T-helper 17 cell (primary cell): ENCODE data around the gene ZBTB18. TPM values are rescaled to one million over a fixed set of nuclear protein-coding genes. Genes with fewer than 3 reads are reported as not detected.
"Not testable (repeated sequence)": the region's sequence is repeated elsewhere in the genome, so short reads cannot be mapped to it uniquely, and the experiment has no call there.

Source experiments
- ATAC-seq: fragments of 150-1000 bp; cut with Tn5 transposase; 2 replicates; pipeline ENCODE4 v1.10.0; 2021; ENCODE audit warnings: mild to moderate bottlenecking, moderate library complexity
- DNase-seq, 3 donors: peaks; one replicate each; pipeline versions ENCODE4 v3.0.0 to v3.0.0-alpha.2; 2020 to 2021
- H3K9me3 ChIP-seq: one replicate; pipeline ENCODE4 v1.7.0; 2013; ENCODE audit warnings: low read length, mild to moderate bottlenecking; ENCODE audit not compliant: control insufficient read depth, poor library complexity, severe bottlenecking
- H3K27ac Mint-ChIP-seq: one replicate; pipeline ENCODE4 v1.8.0; 2022; ENCODE audit warnings: mild to moderate bottlenecking, moderate library complexity, mixed read lengths
- H3K27me3 Mint-ChIP-seq: one replicate; pipeline ENCODE4 v1.8.0; 2022; ENCODE audit warnings: mixed read lengths
- H3K36me3 Mint-ChIP-seq: one replicate; pipeline ENCODE4 v1.8.0; 2022; ENCODE audit warnings: low read depth, mixed read lengths
- H3K4me1 Mint-ChIP-seq: one replicate; pipeline ENCODE4 v1.8.0; 2022; ENCODE audit warnings: mild to moderate bottlenecking, mixed read lengths
- H3K4me3 Mint-ChIP-seq: one replicate; pipeline ENCODE4 v1.8.0; 2022; ENCODE audit warnings: mild to moderate bottlenecking, moderate library complexity, mixed read lengths
- total RNA-seq, 4 donors: library from RNA in 2 of 4; stranded (reverse) in 2 of 4; gene quantifications; one replicate each; pipeline ENCODE4 v1.2.3 and lab custom pipeline; 2022 to 2026

The ZBTB18 gene
- total RNA-seq, 2 donors from 2014 or later: 26.3 to 29.1 TPM

DNA sequence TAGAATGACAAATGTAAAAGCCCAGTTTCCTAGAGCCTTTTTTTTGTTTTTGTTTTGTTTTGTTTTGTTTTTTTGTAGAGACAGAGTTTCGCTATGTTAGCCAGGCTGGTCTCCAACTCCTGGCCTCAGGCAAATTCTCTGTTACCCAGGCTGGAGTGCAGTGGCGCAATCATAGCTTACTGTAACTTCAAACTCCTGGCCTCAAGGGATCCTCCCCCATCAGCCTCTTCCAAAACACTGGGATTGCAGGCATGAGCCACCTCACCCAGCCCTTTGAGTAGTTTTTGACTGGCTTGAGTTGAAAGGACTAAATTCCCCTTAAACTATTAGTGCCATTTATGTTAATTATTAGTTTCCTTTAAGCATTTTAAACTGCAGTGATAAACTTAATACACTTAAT lies 28.8 kb upstream of the ZBTB18 start:
- ATAC-seq (no peak), DNase-seq (no peak)
- no peak overlapping the region for H3K4me3 Mint-ChIP-seq
- no peaks in the 10 kb centered on the region for H3K4me1 Mint-ChIP-seq
- H3K27me3 Mint-ChIP-seq: peaks cover 33% of the 10 kb centered on the region
- H3K36me3 Mint-ChIP-seq: peaks cover 2% of the 10 kb centered on the region
- H3K9me3 ChIP-seq: no peaks in the 10 kb centered on the region
- H3K27ac Mint-ChIP-seq: no peak overlapping the region

GRCh38 chr1:244022864-244023440 lies 28.1 kb upstream of the ZBTB18 start:
- Mint-ChIP-seq H3K4me1 (no peaks in the 10 kb centered on the region), H3K27ac (peak overlapping the region; percentile 43), H3K27me3 (peaks cover 38% of the 10 kb centered on the region), H3K4me3 (no peak overlapping the region), H3K36me3 (no peaks in the 10 kb centered on the region)
- no peak for DNase-seq
- no peaks in the 10 kb centered on the region for H3K9me3 ChIP-seq
- no peak for ATAC-seq

- Mint-ChIP-seq H3K4me3 (no peak overlapping the region), H3K27ac (no peak overlapping the region), H3K27me3 (peaks cover 38% of the 10 kb centered on the region), H3K4me1 (no peaks in the 10 kb centered on the region), H3K36me3 (no peaks in the 10 kb centered on the region)
- DNase-seq (no peak), ATAC-seq (no peak)
- H3K9me3 ChIP-seq: no peaks in the 10 kb centered on the region
Observed at GRCh38 chr1:244027491-244028145, 23.5 kb upstream of the ZBTB18 start.

GRCh38 chr1:244028701-244029100 lies 22.4 kb upstream of the ZBTB18 start:
- DNase-seq (no peak), ATAC-seq (no peak)
- H3K9me3 ChIP-seq: no peaks in the 10 kb centered on the region
- Mint-ChIP-seq H3K4me3 (no peak overlapping the region), H3K27ac (no peak overlapping the region), H3K27me3 (peaks cover 40% of the 10 kb centered on the region), H3K4me1 (no peaks in the 10 kb centered on the region), H3K36me3 (no peaks in the 10 kb centered on the region)

- Mint-ChIP-seq H3K4me3 (no peak overlapping the region), H3K27ac (no peak overlapping the region), H3K4me1 (no peaks in the 10 kb centered on the region), H3K27me3 (peaks cover 43% of the 10 kb centered on the region), H3K36me3 (no peaks in the 10 kb centered on the region)
- ATAC-seq: no peak
- no peaks in the 10 kb centered on the region for H3K9me3 ChIP-seq
- DNase-seq: no peak
Observed at GRCh38 chr1:244029124-244029523, 22.0 kb upstream of the ZBTB18 start.

DNA sequence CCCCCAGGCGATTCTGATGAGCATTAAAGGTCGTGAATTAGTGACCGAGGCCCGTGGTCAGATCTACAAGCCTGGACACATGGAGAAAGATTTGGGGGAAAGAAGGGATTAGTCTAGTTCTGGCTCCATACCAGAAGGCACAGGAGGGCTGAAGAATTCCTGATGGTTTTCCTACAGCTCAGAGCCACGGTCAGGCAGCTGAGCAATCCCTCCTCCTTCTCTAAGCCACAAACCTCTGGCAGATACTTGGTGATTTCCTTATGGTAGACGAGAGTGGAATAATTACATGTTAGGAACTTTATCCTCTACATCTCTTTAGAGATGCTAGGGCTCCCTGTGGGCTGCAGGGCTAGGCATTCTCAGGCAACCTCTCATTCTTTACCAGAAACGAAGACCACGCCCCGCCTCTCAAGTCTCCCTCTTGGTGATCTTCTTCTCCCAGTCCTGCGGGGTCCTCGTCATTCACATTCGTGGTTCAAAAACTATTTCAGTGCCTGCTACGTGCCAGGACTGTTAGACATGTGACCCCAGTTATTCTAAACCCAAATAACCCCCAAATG lies 20.5 kb upstream of the ZBTB18 start:
- Mint-ChIP-seq H3K4me1 (no peaks in the 10 kb centered on the region), H3K36me3 (no peaks in the 10 kb centered on the region)
- ATAC-seq: no peak

DNA sequence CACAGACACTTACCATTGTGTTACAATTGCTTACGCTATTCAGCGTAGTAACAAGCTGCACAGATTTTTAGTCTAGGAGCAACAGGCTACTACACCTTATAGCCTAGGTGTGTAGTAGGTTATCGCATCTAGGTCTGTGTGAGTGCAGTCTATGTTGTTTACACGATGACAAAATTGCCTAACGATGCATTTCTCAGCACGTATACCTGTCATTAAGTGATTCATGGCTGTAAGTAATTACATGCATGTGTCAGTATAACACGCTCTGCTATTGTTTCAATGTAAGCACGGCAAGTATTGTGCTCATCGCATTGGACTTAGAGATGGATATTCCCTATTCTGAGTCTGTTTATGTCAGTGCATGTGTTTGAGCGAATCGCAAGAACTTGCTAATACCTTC lies 15.7 kb upstream of the ZBTB18 start:
- Mint-ChIP-seq H3K36me3 (peaks cover 2% of the 10 kb centered on the region), H3K4me3 (no peak overlapping the region), H3K4me1 (no peaks in the 10 kb centered on the region), H3K27me3 (peaks cover 27% of the 10 kb centered on the region), H3K27ac (no peak overlapping the region)
- no peaks in the 10 kb centered on the region for H3K9me3 ChIP-seq
- no peak for DNase-seq
- no peak for ATAC-seq

More for the DNA sequence above, 20.5 kb upstream of the ZBTB18 start:
- Mint-ChIP-seq H3K27ac (no peak overlapping the region), H3K4me3 (no peak overlapping the region), H3K27me3 (peaks cover 36% of the 10 kb centered on the region)
- no peak for DNase-seq
- H3K9me3 ChIP-seq: no peaks in the 10 kb centered on the region

- ATAC-seq: no peak
- DNase-seq: no peak
- Mint-ChIP-seq H3K4me1 (no peaks in the 10 kb centered on the region), H3K36me3 (peaks cover 4% of the 10 kb centered on the region), H3K27ac (no peak overlapping the region), H3K27me3 (peaks cover 27% of the 10 kb centered on the region), H3K4me3 (no peak overlapping the region)
- no peaks in the 10 kb centered on the region for H3K9me3 ChIP-seq
Observed at GRCh38 chr1:244037252-244037651, 13.8 kb upstream of the ZBTB18 start.

GRCh38 chr1:244041466-244042120 lies 9.5 kb upstream of the ZBTB18 start:
- DNase-seq (no peak), ATAC-seq (no peak)
- no peak overlapping the region for H3K27ac Mint-ChIP-seq
- H3K4me1 Mint-ChIP-seq: peaks cover 3% of the 10 kb centered on the region
- no peak overlapping the region for H3K4me3 Mint-ChIP-seq
- H3K27me3 Mint-ChIP-seq: peaks cover 12% of the 10 kb centered on the region
- peaks cover 7% of the 10 kb centered on the region for H3K36me3 Mint-ChIP-seq
- no peaks in the 10 kb centered on the region for H3K9me3 ChIP-seq

GRCh38 chr1:244042293-244042692 lies 8.8 kb upstream of the ZBTB18 start:
- no peak for DNase-seq
- Mint-ChIP-seq H3K27ac (no peak overlapping the region), H3K4me1 (peaks cover 6% of the 10 kb centered on the region), H3K27me3 (peaks cover 6% of the 10 kb centered on the region), H3K4me3 (no peak overlapping the region), H3K36me3 (peaks cover 5% of the 10 kb centered on the region)
- ATAC-seq: no peak
- no peaks in the 10 kb centered on the region for H3K9me3 ChIP-seq

DNA sequence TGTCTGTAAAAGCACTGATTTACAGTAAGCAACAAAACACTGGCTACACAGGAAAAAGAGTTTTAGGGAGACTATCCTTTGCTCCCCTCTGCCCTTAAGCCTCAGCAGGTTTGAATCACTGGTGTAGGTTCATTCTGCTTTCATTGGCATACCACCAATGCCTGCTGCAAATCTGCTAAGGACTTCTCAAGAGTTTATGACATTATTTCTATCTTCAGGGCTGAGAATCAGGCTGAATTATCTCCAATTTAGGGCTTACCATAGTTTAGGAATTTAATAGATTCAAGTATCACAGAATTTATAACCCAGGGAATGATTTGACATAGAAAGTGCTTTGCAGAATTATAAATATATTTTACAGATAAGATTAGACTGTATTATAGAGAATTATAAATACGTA lies 6.7 kb upstream of the ZBTB18 start:
- no peaks in the 10 kb centered on the region for H3K9me3 ChIP-seq
- DNase-seq (no peak), ATAC-seq (no peak)
- Mint-ChIP-seq H3K27ac (no peak overlapping the region), H3K4me3 (no peak overlapping the region), H3K4me1 (peaks cover 6% of the 10 kb centered on the region), H3K36me3 (peaks cover 6% of the 10 kb centered on the region), H3K27me3 (peaks cover 4% of the 10 kb centered on the region)

DNA sequence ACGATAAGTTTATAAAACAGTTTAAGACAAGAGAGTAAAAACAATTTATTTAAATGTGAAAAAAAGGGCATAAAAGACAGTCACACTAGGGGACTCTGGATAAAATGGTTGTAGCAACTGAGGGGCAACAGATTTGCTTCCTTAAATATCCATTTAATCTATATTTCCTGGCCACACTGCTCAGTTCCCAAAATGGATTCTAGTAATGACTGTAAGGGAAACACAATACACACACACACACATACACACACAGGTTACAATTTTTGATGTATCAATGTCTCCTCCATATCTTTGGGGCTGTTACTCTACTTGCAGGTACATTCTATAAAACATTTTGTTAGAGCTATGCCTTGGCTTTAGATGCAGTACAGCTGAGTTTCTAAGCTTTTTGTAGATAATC lies 4.8 kb upstream of the ZBTB18 start:
- not testable (repeated sequence) for H3K36me3 Mint-ChIP-seq, H3K27me3 Mint-ChIP-seq, DNase-seq, H3K4me3 Mint-ChIP-seq, ATAC-seq, H3K9me3 ChIP-seq
- Mint-ChIP-seq H3K4me1 (peaks cover 21% of the 10 kb centered on the region), H3K27ac (peak overlapping the region; percentile 96)

GRCh38 chr1:244046907-244047611 lies 4.0 kb upstream of the ZBTB18 start:
- Mint-ChIP-seq H3K27me3 (peaks cover 4% of the 10 kb centered on the region), H3K4me3 (peak overlapping the region; percentile 95), H3K4me1 (peaks cover 24% of the 10 kb centered on the region), H3K36me3 (peaks cover 7% of the 10 kb centered on the region), H3K27ac (peak overlapping the region; percentile 96)
- no peaks in the 10 kb centered on the region for H3K9me3 ChIP-seq
- ATAC-seq: no peak
- no peak for DNase-seq
